Activated CD8-positive, alpha-beta memory T cell treated with anti-CD3 and anti-CD28 coated beads for 36 hours (primary cell): Measurements from ENCODE around the gene PAX2. TPM values are rescaled to one million over a fixed set of nuclear protein-coding genes. Genes with fewer than 3 reads are reported as not detected.

Experiments
- CTCF ChIA-PET: fragments of 350-600 bp; sonication (Branson Sonifier 250); formaldehyde crosslinking; loops from one replicate; lab custom pipeline; 2021; ENCODE audit warnings: antibody characterized with exemption; lab: Charles Lee
- POLR2A ChIA-PET: fragments of 350-600 bp; sonication (Branson Sonifier 250); formaldehyde crosslinking; loops from one replicate; lab custom pipeline; 2021; ENCODE audit warnings: antibody characterized with exemption; lab: Charles Lee
- total RNA-seq, 2 experiments: library from RNA; stranded (reverse); gene quantifications; one replicate each; pipeline ENCODE4 v1.2.3, GENCODE V29; 2021

The PAX2 gene
- total RNA-seq, 2 experiments from 2014 or later, result not detected

DNA sequence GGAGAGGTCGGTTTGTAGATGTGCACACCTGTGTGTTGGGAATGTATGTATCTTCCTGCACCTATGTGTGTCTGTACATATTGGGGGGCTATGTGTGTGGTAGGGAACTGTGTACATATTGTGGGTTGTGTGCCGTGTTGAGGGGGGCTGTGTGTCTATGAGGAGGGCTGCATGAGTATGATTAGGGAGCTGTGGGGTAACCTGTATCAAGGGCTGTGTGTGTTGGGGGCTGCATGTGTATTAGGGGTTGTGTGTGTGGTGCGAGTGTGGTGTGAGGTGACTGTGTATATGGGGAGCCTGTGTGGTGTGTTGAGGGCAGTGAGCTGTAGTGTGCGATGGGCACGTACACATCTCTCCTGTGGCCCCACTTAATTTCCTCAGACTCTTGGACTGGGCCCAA, 22.2 kb upstream of the PAX2 start:
- CTCF ChIA-PET, result interaction anchor here (0.7 kb wide), 1 partner anchor 31 kb away, joined by 5 read pairs; no protein-coding TSS in a partner anchor
- POLR2A ChIA-PET, result no interaction called here

DNA sequence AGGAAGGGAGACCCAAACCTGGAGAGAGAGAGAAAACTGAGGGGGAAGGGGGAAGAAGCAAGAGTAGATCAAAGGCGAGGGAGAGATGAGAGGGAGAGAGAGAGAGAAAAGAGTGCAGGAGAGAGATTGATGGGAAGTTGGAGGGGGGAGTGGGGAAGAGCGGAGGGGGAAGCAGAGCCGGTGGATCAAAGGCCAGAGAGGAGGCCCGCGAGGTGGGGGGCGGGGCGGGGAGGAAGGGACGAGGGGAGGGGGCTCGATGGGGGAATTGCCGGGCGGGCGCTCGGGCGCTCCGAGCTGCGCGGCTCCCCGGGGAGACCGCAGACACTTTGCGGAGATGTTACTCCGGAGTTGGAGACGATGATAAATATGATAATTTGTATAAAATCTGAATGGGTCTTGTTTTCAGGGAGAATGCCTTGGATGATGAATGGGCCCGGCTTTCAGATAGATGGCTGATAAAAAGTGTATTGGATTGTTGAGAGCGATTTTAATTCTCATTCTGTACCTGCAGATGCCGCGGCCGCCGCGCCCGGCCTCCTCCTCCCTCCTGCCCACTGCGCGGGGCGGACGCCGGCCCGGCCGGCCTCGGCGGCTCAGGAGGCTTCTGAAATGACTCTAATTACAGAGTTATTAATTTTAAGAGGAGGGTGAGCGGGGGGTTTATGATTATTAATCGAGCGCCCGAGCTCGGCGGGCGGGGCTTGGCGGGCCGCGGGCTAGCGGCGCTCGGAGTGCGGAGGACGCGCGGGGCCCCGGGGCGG, 21.4 kb upstream of the PAX2 start:
- ChIA-PET POLR2A (no interaction called here), CTCF (interaction anchor here (0.7 kb wide), 1 partner anchor 32 kb away, joined by 5 read pairs; no protein-coding TSS in a partner anchor)

DNA sequence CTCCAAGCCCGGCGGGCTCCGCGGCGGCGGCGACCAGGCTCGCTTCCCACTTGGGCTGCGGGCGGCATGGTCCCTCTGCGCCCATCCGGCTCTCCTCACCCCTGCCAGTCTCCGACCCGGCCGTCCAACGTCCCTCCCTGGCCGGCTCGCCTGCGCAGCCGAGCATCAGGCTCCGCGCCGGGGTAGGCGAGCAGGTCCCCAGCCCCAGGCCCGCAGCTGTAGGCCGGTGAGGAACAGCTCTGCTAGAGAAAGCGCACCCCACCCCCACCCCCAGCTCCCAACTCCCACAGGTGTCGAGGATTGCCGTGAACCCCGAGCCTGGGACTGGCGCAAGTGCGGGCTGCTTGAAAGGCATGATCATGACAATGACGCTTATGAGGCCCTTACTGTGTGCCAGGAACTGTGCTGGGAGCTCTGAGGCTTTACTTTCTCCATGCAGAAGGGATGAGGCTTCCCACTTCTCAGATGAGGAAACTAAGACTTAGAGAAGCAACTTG, 20.8 kb upstream of the PAX2 start:
- ChIA-PET POLR2A (no interaction called here), CTCF (no interaction called here)

DNA sequence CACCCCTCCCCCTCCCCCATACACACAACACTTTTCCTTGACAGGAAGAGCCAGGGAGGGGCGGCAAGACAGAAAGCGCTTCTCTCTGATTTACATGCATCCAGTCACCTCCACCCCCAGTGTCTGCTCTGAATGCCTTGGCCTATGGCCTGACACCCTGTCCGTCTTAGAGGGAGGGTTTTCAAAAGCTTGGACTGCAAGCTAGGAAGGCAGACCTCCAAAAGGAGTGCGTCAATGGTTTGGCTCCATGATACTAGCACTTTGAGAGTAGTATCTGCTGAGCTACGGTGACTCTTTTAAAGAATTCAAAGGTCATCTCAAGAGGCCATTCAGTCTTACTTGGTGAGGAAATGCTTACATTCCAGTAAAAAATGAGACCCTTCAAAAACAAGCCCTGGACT, 20.3 kb upstream of the PAX2 start:
- POLR2A ChIA-PET, result no interaction called here
- CTCF ChIA-PET, result interaction anchor here (2.9 kb wide), 1 partner anchor 19 kb away, joined by 11 read pairs; no protein-coding TSS in a partner anchor

DNA sequence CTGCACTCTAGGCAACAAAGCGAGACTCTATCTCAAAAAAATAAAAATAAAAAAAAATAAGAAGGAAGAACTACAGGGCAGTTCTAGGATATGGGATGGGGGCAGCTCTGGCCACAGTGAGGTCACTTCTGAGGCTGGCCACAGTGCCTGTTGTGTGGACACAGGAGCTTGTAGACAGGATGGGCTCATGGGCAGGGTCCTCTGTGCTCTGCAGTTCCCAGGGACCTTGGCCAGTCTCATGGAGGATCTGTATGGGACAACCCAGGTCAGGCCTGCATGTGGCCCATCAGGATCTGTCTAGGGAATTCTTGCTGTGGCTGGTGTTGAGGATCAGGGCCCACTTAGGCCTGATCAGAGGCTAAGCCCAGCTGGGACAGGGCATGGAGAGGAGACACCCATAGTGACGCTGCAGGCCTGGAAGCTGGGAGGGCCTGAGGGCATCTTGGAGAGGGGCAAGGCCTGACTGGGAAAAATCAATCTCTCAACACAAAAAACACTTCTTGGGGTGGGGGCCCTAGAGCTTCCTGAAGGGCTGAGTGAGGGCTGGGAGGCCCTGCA, 19.4 kb upstream of the PAX2 start:
- ChIA-PET CTCF (interaction anchor here (2.9 kb wide), 1 partner anchor 18 kb away, joined by 11 read pairs; no protein-coding TSS in a partner anchor), POLR2A (no interaction called here)

DNA sequence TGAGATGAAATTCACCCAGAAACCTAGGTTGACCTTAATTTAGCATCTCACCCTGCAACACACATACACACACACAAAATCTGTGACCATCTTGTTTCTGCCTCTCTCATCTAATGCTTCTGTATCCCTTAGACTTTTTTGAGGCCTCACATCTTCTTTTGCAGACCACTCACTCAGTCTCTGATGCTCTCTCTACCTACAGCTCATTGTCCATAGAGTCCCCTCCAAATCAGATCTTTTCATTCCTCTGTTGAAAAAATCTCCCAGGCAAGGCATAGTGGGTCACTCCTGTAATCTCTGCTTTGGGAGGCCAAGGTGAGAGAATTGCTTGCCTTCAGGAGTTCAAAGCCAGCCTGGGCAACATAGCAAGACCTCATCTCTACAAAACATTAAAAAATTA, 17.6 kb upstream of the PAX2 start:
- CTCF ChIA-PET, result interaction anchor here (1.4 to 2.9 kb wide), 4 partner anchors 16 to 150 kb away, joined by 3 to 11 read pairs (median 7); no protein-coding TSS in a partner anchor
- POLR2A ChIA-PET, result no interaction called here

DNA sequence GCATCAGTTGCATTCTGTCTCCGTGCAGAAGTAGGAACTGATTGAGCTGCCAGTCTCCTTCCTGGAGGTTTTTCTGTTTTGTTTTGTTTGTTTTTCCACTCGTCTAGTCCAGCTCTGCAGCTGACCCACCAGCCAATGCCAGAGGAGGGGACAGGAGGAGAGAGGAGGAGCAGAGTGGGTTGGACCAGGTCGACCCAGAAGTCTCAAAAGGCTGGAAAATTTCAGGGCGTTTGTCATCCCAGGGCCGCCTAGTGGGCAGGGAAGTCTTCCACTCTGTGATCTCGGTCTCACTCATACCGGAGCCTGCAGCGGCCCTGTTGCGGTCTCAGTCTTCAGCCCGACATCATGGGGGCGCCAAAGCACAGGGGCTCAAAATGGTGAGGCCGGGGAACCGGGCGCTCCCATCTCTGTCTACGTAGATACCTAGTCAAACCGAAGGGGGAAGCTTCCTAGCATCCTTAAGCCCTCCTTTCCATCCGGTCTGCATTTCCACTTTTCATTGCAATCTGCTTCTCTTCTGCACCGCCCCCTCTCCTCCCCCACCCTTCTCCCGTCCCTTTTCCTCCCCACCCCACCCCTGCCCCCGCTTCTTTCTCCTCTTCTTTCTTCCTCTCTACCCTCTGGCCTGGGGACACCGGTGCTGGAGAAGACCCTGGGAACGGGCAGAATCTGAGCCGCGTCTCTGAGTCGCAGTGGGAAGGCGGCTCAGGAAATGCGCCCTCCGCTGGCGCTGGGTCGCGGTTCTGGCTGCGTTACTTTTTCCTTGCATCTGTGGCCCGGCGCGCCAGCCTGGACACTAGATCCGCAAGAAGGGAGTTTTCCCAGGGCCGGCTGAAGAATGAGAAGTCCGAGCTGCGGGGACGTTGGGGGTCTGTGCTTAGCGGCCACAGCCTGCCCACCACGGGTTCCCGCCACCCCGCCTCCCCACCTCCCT, 16.2 kb upstream of the PAX2 start:
- ChIA-PET CTCF (interaction anchor here (0.9 to 1.8 kb wide), 4 partner anchors 15 to 149 kb away, joined by 3 to 9 read pairs (median 4); no protein-coding TSS in a partner anchor), POLR2A (no interaction called here)

DNA sequence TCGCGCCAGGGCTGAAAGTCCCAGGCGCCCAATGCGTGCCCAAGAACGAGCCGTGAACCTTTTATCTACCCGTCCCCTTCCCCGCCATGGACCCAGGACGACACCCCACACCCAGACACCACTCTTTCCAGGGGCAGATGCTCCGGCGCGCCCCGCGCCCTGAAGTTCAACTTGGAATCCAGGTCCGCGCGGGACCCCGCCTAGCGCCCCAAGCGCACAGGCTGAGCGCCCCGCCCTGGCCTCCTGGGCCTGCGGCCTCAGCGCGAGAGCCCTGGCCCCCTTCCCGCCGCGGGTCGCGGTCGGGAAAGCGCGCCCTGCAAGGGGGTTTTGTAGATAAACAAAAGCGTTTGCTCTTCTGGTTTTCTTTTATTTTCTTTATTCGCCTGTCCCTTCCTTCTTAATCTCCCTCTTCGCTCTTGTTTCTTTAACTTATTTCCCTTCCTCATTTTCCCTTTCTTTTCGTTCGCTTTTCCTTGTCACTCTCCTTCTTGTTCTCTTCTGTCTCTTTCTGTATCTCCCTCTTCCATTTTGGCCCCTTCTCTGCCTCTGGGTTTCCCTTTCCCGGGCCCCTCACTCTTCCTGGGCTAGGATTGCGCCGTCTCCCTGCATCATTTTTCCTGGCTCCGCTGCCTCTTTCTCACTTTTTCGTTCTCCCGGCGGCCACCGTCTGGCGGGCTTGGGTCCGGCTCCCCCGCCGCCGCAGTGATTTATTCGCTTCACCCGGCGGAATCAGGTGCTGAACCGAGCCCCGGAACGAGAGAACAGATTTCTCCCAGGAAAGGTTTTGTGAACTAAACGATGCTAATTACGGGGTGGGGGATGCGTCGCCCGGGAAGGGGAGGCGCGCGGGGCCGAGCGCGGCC, 15.3 kb upstream of the PAX2 start:
- ChIA-PET POLR2A (no interaction called here), CTCF (interaction anchor here (0.9 to 1.8 kb wide), 2 partner anchors 14 to 142 kb away, joined by 3 to 9 read pairs; no protein-coding TSS in a partner anchor)

DNA sequence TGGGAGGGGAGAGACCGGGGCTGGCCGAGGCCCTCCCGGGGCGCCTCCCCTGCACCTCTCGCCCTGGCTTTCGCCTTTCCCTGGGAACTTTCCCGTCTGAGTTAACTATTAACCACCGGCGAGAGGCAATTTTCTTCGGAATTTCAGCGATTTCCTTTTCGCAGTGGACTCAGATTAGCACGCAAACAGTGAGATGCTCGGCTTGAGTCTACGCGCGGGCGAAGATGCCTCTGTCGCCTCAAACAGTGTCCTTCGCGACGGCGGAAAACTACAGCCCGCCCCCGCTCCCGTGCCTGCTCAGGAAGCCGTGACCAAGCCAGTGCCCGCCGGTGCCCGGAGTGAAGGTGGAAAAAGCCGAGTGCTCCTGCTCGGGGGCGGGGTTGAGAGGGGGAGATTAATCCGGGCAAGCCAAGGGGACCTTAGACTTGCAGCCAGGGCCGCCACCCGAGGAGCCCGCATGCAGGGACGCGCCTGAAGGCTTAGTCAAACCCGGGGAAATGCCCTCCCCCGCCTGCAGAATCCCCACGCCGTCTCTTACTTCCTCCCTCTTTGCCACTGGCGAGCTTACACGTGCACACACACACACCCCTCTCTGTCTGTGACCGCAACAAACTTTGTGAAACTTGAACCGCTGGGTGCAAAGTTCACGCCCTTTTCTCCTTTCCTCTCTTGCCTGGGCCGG, 14.5 kb upstream of the PAX2 start:
- POLR2A ChIA-PET, result no interaction called here

DNA sequence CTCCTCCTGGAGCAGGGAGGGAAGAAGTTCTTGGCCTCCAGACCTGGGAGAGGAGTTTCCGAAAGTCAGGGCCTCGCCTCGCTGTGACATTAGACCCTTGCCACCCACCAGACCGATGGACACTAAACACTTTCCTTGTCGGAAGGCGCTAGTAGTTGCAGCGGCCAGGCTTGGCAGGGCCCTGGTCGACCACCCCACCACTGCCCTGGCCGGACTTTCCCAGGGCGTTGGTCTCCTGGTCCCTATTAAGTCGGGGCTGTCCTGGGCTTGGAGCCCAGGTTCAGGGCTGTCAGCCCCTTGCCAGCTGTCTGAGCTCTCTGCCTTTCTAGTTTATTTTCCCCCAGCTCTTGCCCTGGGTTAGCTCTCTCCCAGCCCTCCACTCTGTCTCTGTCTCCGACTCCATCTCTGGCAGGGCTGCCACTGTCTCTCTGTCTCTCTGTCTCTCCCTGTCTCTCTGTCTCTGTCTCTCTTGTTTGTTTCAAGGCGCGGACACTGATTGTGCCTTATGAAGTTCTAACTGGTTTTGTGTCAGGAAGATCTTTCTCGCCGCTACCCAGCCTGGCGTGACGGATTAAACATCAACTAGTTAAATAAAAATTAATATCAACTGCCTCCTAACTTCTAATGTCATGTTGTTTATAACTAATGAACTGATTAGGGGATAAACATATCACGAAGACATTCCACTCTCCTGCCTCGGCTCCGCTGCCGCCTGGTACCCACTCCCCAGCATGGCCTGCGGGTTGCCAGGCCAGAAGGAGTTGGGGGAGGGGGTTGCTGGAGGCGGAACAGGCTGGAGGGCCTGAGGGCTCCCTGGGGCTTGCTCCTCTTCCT, 13.8 kb upstream of the PAX2 start:
- CTCF ChIA-PET, result no interaction called here
- POLR2A ChIA-PET, result no interaction called here

More for the DNA sequence above, 14.5 kb upstream of the PAX2 start:
- CTCF ChIA-PET, result no interaction called here

DNA sequence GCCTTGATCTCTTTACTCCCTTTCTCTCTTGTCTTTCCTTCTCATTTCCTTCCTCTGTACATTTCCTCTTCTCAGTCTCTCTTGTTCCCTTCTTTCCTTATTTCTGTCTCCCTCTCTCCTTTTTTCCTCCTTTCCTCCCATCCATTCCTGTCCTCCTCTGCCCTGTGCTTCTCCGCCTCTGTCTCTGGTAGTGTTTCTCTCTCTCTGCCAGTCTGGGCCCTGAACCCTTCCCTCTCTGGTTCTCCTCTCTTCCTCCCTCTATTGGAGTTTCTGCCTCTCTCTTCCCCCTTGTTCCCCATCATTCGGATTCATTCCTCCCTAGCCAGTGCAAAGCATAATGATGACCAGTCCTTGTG, 13.2 kb upstream of the PAX2 start:
- ChIA-PET POLR2A (no interaction called here), CTCF (no interaction called here)

DNA sequence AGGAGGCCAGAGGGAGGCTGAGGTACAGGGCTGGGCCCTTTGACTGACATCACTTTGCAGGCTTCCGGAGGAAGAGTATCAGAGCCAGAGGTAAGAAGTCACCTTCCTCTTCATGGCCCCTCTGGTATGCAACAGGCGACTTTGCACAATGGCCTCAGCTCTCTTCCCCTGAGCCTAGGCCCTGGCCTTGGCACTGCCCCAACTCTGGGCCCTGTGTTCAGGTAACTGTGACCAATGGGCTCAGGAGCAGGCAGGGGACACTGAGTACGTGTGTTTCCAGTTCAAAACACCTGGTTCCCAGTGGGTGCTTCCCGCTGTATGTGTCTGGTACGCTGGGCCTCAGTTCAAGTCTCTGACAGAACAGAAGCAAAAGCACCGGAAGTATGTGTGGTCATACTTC, 12.1 kb upstream of the PAX2 start:
- ChIA-PET POLR2A (no interaction called here), CTCF (interaction anchor here (2.5 kb wide), 1 partner anchor 10 kb away, joined by 8 read pairs; no protein-coding TSS in a partner anchor)

DNA sequence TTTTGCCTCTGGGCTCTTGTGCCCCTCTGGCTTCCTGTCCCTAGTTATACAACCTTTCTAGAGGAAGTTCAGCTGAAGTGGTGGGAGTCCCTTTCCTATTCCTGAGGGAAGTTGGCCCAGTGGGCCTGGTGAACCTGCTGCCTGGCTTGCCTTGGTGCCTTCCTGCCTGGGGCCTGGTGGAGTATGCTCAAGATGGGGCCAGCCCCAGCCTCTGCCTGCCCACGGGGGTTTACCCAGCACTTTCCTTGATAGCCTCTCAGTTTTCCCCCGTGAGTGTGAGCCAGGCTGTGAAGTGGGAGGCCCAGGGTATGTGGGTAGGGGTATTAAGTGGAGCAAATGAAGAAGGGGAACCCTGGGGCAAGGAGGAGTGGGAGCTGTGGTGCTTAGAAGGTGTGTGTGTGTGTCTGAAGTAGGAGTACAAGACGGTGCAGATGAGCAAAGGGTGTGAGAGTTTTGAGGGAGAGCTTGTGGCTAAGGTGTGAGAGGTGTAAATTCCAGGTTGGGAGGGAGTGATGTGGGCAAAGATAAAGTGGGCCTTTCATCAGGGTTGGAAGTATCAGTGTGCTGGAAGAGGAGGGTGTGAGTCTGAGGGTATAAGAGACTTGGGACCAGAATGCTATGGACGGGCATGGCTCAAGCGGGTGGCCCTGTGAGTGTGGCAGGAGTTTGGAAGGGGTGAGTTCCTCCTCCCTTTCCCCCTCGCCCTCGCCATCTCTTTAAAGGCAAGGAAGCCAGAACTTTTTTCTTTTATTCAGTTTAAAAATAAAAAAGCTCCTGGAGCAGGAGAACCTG, 10.9 kb upstream of the PAX2 start:
- CTCF ChIA-PET, result interaction anchor here (2.5 kb wide), 1 partner anchor 9 kb away, joined by 8 read pairs; no protein-coding TSS in a partner anchor

DNA sequence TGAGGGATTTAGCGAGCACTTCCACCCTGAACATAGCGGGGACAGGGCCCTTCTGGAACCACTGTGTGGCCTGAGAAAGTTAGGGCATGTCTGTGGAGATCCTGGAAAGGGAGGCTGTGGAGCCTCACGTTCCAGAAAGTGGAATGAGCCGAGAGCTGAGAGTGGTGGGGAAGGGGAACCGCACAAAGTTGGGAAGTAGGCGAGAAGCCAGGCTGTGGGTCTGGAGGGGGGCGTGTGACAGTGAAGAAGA, 10.4 kb upstream of the PAX2 start:
- POLR2A ChIA-PET, result no interaction called here
- CTCF ChIA-PET, result interaction anchor here (2.5 kb wide), 1 partner anchor 9 kb away, joined by 8 read pairs; no protein-coding TSS in a partner anchor

More for the DNA sequence above, 10.9 kb upstream of the PAX2 start:
- POLR2A ChIA-PET, result no interaction called here

DNA sequence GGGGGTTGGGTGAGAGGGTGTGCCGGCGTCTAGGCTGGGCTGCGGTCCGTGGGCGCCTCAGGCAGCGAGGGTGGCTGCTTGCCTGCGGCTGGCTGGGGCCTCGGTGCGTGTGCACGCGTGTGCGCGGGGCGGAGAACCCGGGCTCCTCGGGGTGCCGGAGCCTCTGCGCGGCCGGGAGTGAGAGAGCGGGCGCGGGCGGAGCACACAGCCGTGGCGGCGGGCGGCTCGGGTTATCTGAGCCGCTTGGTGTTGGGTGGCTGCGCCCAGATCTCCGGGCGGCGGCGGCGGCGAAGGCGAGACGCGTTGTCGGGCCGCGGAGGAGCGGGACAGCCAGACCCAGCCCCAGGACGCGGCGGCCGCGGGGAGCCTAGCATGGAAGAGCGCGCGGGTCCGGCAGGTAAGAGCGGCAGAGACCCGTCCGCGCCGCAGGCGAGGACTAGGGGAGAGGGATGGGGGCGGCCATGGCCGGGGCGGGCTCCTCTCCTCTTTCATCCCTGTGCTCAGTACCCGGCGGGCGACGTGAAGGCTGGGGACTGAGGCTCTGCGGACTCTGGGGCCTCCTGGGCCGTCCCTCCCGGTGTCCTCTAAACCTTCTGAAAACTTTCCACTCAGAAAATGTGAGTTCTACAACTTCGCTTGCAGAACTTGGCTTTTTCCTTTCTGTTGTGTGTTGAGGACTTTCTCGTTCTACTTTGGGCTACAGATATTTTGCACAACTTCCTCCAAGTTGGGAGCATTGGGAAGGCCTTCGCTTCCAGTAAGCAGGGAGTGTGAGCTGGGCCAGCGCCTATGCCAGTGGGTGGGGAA, 9.8 kb upstream of the PAX2 start:
- CTCF ChIA-PET, result no interaction called here
- POLR2A ChIA-PET, result no interaction called here
